Skeletal muscle satellite cell (primary cell): ENCODE measurements around the gene IER5L.
"Not testable (repeated sequence)": the region's sequence is repeated elsewhere in the genome, so short reads cannot be mapped to it uniquely, and the experiment has no call there.

ENCODE experiments used
- H3K27me3 ChIP-seq: 2 replicates; pipeline ENCODE4 v1.7.0; 2013; ENCODE audit warnings: low read length; ENCODE audit not compliant: control insufficient read depth, insufficient read depth
- H3K36me3 ChIP-seq: 2 replicates; pipeline ENCODE4 v1.7.0; 2013; ENCODE audit warnings: mild to moderate bottlenecking, control low read depth, low read length; ENCODE audit not compliant: insufficient read depth
- H3K4me1 ChIP-seq: 2 replicates; pipeline ENCODE4 v1.7.0; 2013; ENCODE audit warnings: low read length; ENCODE audit not compliant: control insufficient read depth, insufficient read depth
- H3K4me2 ChIP-seq: 2 replicates; pipeline ENCODE4 v1.7.0; 2013; ENCODE audit warnings: mild to moderate bottlenecking, low read length
- H3K4me3 ChIP-seq: 2 replicates; pipeline ENCODE4 v1.7.0; 2013; ENCODE audit warnings: low read length
- H3K9ac ChIP-seq: 2 replicates; pipeline ENCODE4 v1.7.0; 2013; ENCODE audit warnings: mild to moderate bottlenecking, low read depth, low read length, moderate library complexity
- H3K9me3 ChIP-seq: replicated peaks from 2 replicates; pipeline ENCODE4 v1.7.0; 2013; ENCODE audit warnings: mild to moderate bottlenecking, control low read depth, low read length

The IER5L gene

GRCh38 chr9:129191234-129191633 lies 13.2 kb upstream of the IER5L start:
- H3K4me3 ChIP-seq = no peak overlapping the region

GRCh38 chr9:129189971-129190370 lies 11.9 kb upstream of the IER5L start:
- H3K9ac ChIP-seq, H3K4me1 ChIP-seq, H3K36me3 ChIP-seq, H3K9me3 ChIP-seq, H3K4me2 ChIP-seq, H3K4me3 ChIP-seq: not testable (repeated sequence)
- H3K27me3 ChIP-seq = peaks cover 18% of the 10 kb centered on the region

More at GRCh38 chr9:129191234-129191633, 13.2 kb upstream of the IER5L start:
- peaks cover 3% of the 10 kb centered on the region for H3K9me3 ChIP-seq
- H3K4me1 ChIP-seq = no peaks in the 10 kb centered on the region
- peaks cover 18% of the 10 kb centered on the region for H3K27me3 ChIP-seq
- H3K4me2 ChIP-seq = no peak overlapping the region
- no peaks in the 10 kb centered on the region for H3K36me3 ChIP-seq
- no peak overlapping the region for H3K9ac ChIP-seq

- no peaks in the 10 kb centered on the region for H3K36me3 ChIP-seq
- no peak overlapping the region for H3K4me2 ChIP-seq
- H3K27me3 ChIP-seq = no peaks in the 10 kb centered on the region
- no peak overlapping the region for H3K9ac ChIP-seq
- H3K4me3 ChIP-seq = no peak overlapping the region
- H3K4me1 ChIP-seq = peaks cover 6% of the 10 kb centered on the region
- peaks cover 3% of the 10 kb centered on the region for H3K9me3 ChIP-seq
Observed at GRCh38 chr9:129187042-129187441, 9.0 kb upstream of the IER5L start.

- Histone ChIP-seq H3K9me3 (peaks cover 3% of the 10 kb centered on the region), H3K4me3 (no peak overlapping the region), H3K36me3 (no peaks in the 10 kb centered on the region), H3K27me3 (no peaks in the 10 kb centered on the region), H3K9ac (no peak overlapping the region), H3K4me1 (peaks cover 6% of the 10 kb centered on the region), H3K4me2 (no peak overlapping the region)
Observed at GRCh38 chr9:129185991-129186390, 7.9 kb upstream of the IER5L start.

GRCh38 chr9:129185402-129185801 lies 7.3 kb upstream of the IER5L start:
- no peak overlapping the region for H3K9ac ChIP-seq
- H3K4me1 ChIP-seq = peaks cover 6% of the 10 kb centered on the region
- H3K27me3 ChIP-seq = no peaks in the 10 kb centered on the region
- no peak overlapping the region for H3K4me3 ChIP-seq
- H3K9me3 ChIP-seq = peaks cover 3% of the 10 kb centered on the region
- no peak overlapping the region for H3K4me2 ChIP-seq
- no peaks in the 10 kb centered on the region for H3K36me3 ChIP-seq

GRCh38 chr9:129184596-129185122 lies 6.6 kb upstream of the IER5L start:
- Histone ChIP-seq H3K4me2 (no peak overlapping the region), H3K4me1 (peaks cover 6% of the 10 kb centered on the region), H3K9me3 (peaks cover 3% of the 10 kb centered on the region), H3K9ac (no peak overlapping the region), H3K4me3 (no peak overlapping the region), H3K27me3 (no peaks in the 10 kb centered on the region), H3K36me3 (no peaks in the 10 kb centered on the region)

- H3K4me2 ChIP-seq = no peak overlapping the region
- H3K27me3 ChIP-seq = no peaks in the 10 kb centered on the region
- H3K36me3 ChIP-seq = no peaks in the 10 kb centered on the region
- no peak overlapping the region for H3K9ac ChIP-seq
- H3K4me1 ChIP-seq = peaks cover 6% of the 10 kb centered on the region
- H3K9me3 ChIP-seq = peaks cover 3% of the 10 kb centered on the region
- no peak overlapping the region for H3K4me3 ChIP-seq
Observed at GRCh38 chr9:129184219-129184524, 6.1 kb upstream of the IER5L start.

- Histone ChIP-seq H3K4me2 (no peak overlapping the region), H3K4me1 (peaks cover 7% of the 10 kb centered on the region), H3K9me3 (peaks cover 3% of the 10 kb centered on the region), H3K9ac (no peak overlapping the region), H3K4me3 (no peak overlapping the region), H3K36me3 (no peaks in the 10 kb centered on the region), H3K27me3 (no peaks in the 10 kb centered on the region)
Observed at GRCh38 chr9:129183495-129184218, 5.6 kb upstream of the IER5L start.

- H3K9me3 ChIP-seq = peaks cover 3% of the 10 kb centered on the region
- H3K4me3 ChIP-seq = no peak overlapping the region
- no peaks in the 10 kb centered on the region for H3K27me3 ChIP-seq
- H3K4me2 ChIP-seq = no peak overlapping the region
- no peaks in the 10 kb centered on the region for H3K36me3 ChIP-seq
- no peak overlapping the region for H3K9ac ChIP-seq
- H3K4me1 ChIP-seq = peaks cover 11% of the 10 kb centered on the region
Observed at GRCh38 chr9:129182625-129183494, 4.8 kb upstream of the IER5L start.

- H3K27me3 ChIP-seq = no peaks in the 10 kb centered on the region
- no peak overlapping the region for H3K9ac ChIP-seq
- H3K9me3 ChIP-seq = peaks cover 2% of the 10 kb centered on the region
- no peaks in the 10 kb centered on the region for H3K36me3 ChIP-seq
- no peak overlapping the region for H3K4me2 ChIP-seq
- H3K4me1 ChIP-seq = peaks cover 11% of the 10 kb centered on the region
- no peak overlapping the region for H3K4me3 ChIP-seq
Observed at GRCh38 chr9:129182122-129182521, 4.1 kb upstream of the IER5L start.

- Histone ChIP-seq H3K4me3 (no peak overlapping the region), H3K4me2 (no peak overlapping the region), H3K27me3 (no peaks in the 10 kb centered on the region), H3K9ac (no peak overlapping the region), H3K9me3 (no peaks in the 10 kb centered on the region), H3K4me1 (peaks cover 11% of the 10 kb centered on the region), H3K36me3 (peaks cover 5% of the 10 kb centered on the region)
Observed at GRCh38 chr9:129181246-129181645, 3.2 kb upstream of the IER5L start.
